ENCODE measurements around the gene MYLK. TPM values are rescaled to one million over a fixed set of nuclear protein-coding genes. Genes with fewer than 3 reads are reported as not detected.

The MYLK gene
- polyA plus RNA-seq, 1 donor: 296 TPM

GRCh38 chr3:123789760-123790159 lies 94.4 kb downstream of the MYLK start:
- WGBS (ENCODE audit: insufficient coverage, low lambda C conversion rate): no CpG with 5 or more reads among the region's 5 CpGs
- Histone ChIP-seq H3K4me3 (ENCODE audit: low read length) (no peak overlapping the region), H3K4me1 (ENCODE audit: control insufficient read depth, insufficient read depth, low read length) (no peaks in the 10 kb centered on the region), H3K27ac (ENCODE audit: low read length) (no peak overlapping the region), H3K9me3 (ENCODE audit: control insufficient read depth, low read depth, low read length) (no peaks in the 10 kb centered on the region), H3K36me3 (ENCODE audit: control insufficient read depth, insufficient read depth, low read length) (no peaks in the 10 kb centered on the region), H3K27me3 (ENCODE audit: control insufficient read depth, insufficient read depth, low read length) (peaks cover 46% of the 10 kb centered on the region)
- no peak for DNase-seq

- no peak overlapping the region for H3K27ac ChIP-seq (ENCODE audit: low read length)
- WGBS (ENCODE audit: insufficient coverage, low lambda C conversion rate): 60% methylated on average over 1 of the region's 9 CpGs
- H3K4me1 ChIP-seq (ENCODE audit: control insufficient read depth, insufficient read depth, low read length): peaks cover under 1% of the 10 kb centered on the region
- peaks cover 42% of the 10 kb centered on the region for H3K27me3 ChIP-seq (ENCODE audit: control insufficient read depth, insufficient read depth, low read length)
- H3K4me3 ChIP-seq (ENCODE audit: low read length): no peak overlapping the region
- DNase-seq: no peak
- H3K9me3 ChIP-seq (ENCODE audit: control insufficient read depth, low read depth, low read length): no peaks in the 10 kb centered on the region
- H3K36me3 ChIP-seq (ENCODE audit: control insufficient read depth, insufficient read depth, low read length): no peaks in the 10 kb centered on the region
These were observed 95.0 kb downstream of the MYLK start for GRCh38 chr3:123789160-123789559.

GRCh38 chr3:123788710-123789109 lies 95.4 kb downstream of the MYLK start:
- no CpG with 5 or more reads among the region's 2 CpGs for WGBS (ENCODE audit: insufficient coverage, low lambda C conversion rate)
- peaks cover 38% of the 10 kb centered on the region for H3K27me3 ChIP-seq (ENCODE audit: control insufficient read depth, insufficient read depth, low read length)
- H3K36me3 ChIP-seq (ENCODE audit: control insufficient read depth, insufficient read depth, low read length): no peaks in the 10 kb centered on the region
- no peaks in the 10 kb centered on the region for H3K9me3 ChIP-seq (ENCODE audit: control insufficient read depth, low read depth, low read length)
- no peak for DNase-seq
- no peak overlapping the region for H3K4me3 ChIP-seq (ENCODE audit: low read length)
- peaks cover 5% of the 10 kb centered on the region for H3K4me1 ChIP-seq (ENCODE audit: control insufficient read depth, insufficient read depth, low read length)
- no peak overlapping the region for H3K27ac ChIP-seq (ENCODE audit: low read length)

GRCh38 chr3:123787133-123787532 lies 97.0 kb downstream of the MYLK start:
- no peak for DNase-seq
- H3K36me3 ChIP-seq (ENCODE audit: control insufficient read depth, insufficient read depth, low read length): no peaks in the 10 kb centered on the region
- H3K4me3 ChIP-seq (ENCODE audit: low read length): no peak overlapping the region
- no peaks in the 10 kb centered on the region for H3K9me3 ChIP-seq (ENCODE audit: control insufficient read depth, low read depth, low read length)
- no peak overlapping the region for H3K27ac ChIP-seq (ENCODE audit: low read length)
- no CpG with 5 or more reads among the region's 5 CpGs for WGBS (ENCODE audit: insufficient coverage, low lambda C conversion rate)
- peaks cover 18% of the 10 kb centered on the region for H3K4me1 ChIP-seq (ENCODE audit: control insufficient read depth, insufficient read depth, low read length)
- peaks cover 27% of the 10 kb centered on the region for H3K27me3 ChIP-seq (ENCODE audit: control insufficient read depth, insufficient read depth, low read length)

GRCh38 chr3:123785602-123786001 lies 98.5 kb downstream of the MYLK start:
- no CpG with 5 or more reads among the region's 3 CpGs for WGBS (ENCODE audit: insufficient coverage, low lambda C conversion rate)
- H3K9me3 ChIP-seq (ENCODE audit: control insufficient read depth, low read depth, low read length): no peaks in the 10 kb centered on the region
- no peaks in the 10 kb centered on the region for H3K36me3 ChIP-seq (ENCODE audit: control insufficient read depth, insufficient read depth, low read length)
- DNase-seq: no peak
- H3K27me3 ChIP-seq (ENCODE audit: control insufficient read depth, insufficient read depth, low read length): peaks cover 16% of the 10 kb centered on the region
- no peak overlapping the region for H3K27ac ChIP-seq (ENCODE audit: low read length)
- peaks cover 18% of the 10 kb centered on the region for H3K4me1 ChIP-seq (ENCODE audit: control insufficient read depth, insufficient read depth, low read length)
- H3K4me3 ChIP-seq (ENCODE audit: low read length): no peak overlapping the region

- peak; percentile 33 to 45 for DNase-seq
- Histone ChIP-seq H3K27ac (ENCODE audit: low read length) (peak overlapping the region; percentile 42), H3K4me1 (ENCODE audit: control insufficient read depth, insufficient read depth, low read length) (peaks cover 18% of the 10 kb centered on the region), H3K9me3 (ENCODE audit: control insufficient read depth, low read depth, low read length) (no peaks in the 10 kb centered on the region), H3K4me3 (ENCODE audit: low read length) (no peak overlapping the region), H3K27me3 (ENCODE audit: control insufficient read depth, insufficient read depth, low read length) (peaks cover 5% of the 10 kb centered on the region), H3K36me3 (ENCODE audit: control insufficient read depth, insufficient read depth, low read length) (no peaks in the 10 kb centered on the region)
- WGBS (ENCODE audit: insufficient coverage, low lambda C conversion rate): no CpG with 5 or more reads among the region's 4 CpGs
These were observed 100.3 kb downstream of the MYLK start for GRCh38 chr3:123783811-123784210.

GRCh38 chr3:123783050-123783689 lies 101.0 kb downstream of the MYLK start:
- Histone ChIP-seq H3K27ac (ENCODE audit: low read length) (peak overlapping the region; percentile 51), H3K27me3 (ENCODE audit: control insufficient read depth, insufficient read depth, low read length) (peaks cover 5% of the 10 kb centered on the region), H3K4me3 (ENCODE audit: low read length) (no peak overlapping the region), H3K36me3 (ENCODE audit: control insufficient read depth, insufficient read depth, low read length) (no peaks in the 10 kb centered on the region), H3K9me3 (ENCODE audit: control insufficient read depth, low read depth, low read length) (no peaks in the 10 kb centered on the region), H3K4me1 (ENCODE audit: control insufficient read depth, insufficient read depth, low read length) (peaks cover 18% of the 10 kb centered on the region)
- peak; percentile 32 to 76 for DNase-seq
- WGBS (ENCODE audit: insufficient coverage, low lambda C conversion rate): no CpG with 5 or more reads among the region's 1 CpG

GRCh38 chr3:123782488-123782887 lies 101.6 kb downstream of the MYLK start:
- H3K4me3 ChIP-seq (ENCODE audit: low read length): no peak overlapping the region
- DNase-seq: no peak
- H3K4me1 ChIP-seq (ENCODE audit: control insufficient read depth, insufficient read depth, low read length): peaks cover 18% of the 10 kb centered on the region
- H3K9me3 ChIP-seq (ENCODE audit: control insufficient read depth, low read depth, low read length): no peaks in the 10 kb centered on the region
- H3K27ac ChIP-seq (ENCODE audit: low read length): no peak overlapping the region
- WGBS (ENCODE audit: insufficient coverage, low lambda C conversion rate): 62% methylated on average over 2 of the region's 4 CpGs
- no peaks in the 10 kb centered on the region for H3K36me3 ChIP-seq (ENCODE audit: control insufficient read depth, insufficient read depth, low read length)
- H3K27me3 ChIP-seq (ENCODE audit: control insufficient read depth, insufficient read depth, low read length): peaks cover under 1% of the 10 kb centered on the region

GRCh38 chr3:123781571-123782275 lies 102.4 kb downstream of the MYLK start:
- no peak for DNase-seq
- Histone ChIP-seq H3K4me1 (ENCODE audit: control insufficient read depth, insufficient read depth, low read length) (peaks cover 18% of the 10 kb centered on the region), H3K36me3 (ENCODE audit: control insufficient read depth, insufficient read depth, low read length) (no peaks in the 10 kb centered on the region), H3K27ac (ENCODE audit: low read length) (no peak overlapping the region), H3K9me3 (ENCODE audit: control insufficient read depth, low read depth, low read length) (no peaks in the 10 kb centered on the region), H3K27me3 (ENCODE audit: control insufficient read depth, insufficient read depth, low read length) (no peaks in the 10 kb centered on the region), H3K4me3 (ENCODE audit: low read length) (no peak overlapping the region)
- 100% methylated on average over 1 of the region's 6 CpGs for WGBS (ENCODE audit: insufficient coverage, low lambda C conversion rate)

- Histone ChIP-seq H3K4me3 (ENCODE audit: low read length) (no peak overlapping the region), H3K27me3 (ENCODE audit: control insufficient read depth, insufficient read depth, low read length) (no peaks in the 10 kb centered on the region), H3K4me1 (ENCODE audit: control insufficient read depth, insufficient read depth, low read length) (peaks cover 18% of the 10 kb centered on the region), H3K36me3 (ENCODE audit: control insufficient read depth, insufficient read depth, low read length) (no peaks in the 10 kb centered on the region), H3K9me3 (ENCODE audit: control insufficient read depth, low read depth, low read length) (no peaks in the 10 kb centered on the region), H3K27ac (ENCODE audit: low read length) (no peak overlapping the region)
- WGBS (ENCODE audit: insufficient coverage, low lambda C conversion rate): 100% methylated on average over 1 of the region's 2 CpGs
- no peak for DNase-seq
These were observed 103.0 kb downstream of the MYLK start for GRCh38 chr3:123781138-123781537.

- Histone ChIP-seq H3K36me3 (ENCODE audit: control insufficient read depth, insufficient read depth, low read length) (no peaks in the 10 kb centered on the region), H3K9me3 (ENCODE audit: control insufficient read depth, low read depth, low read length) (no peaks in the 10 kb centered on the region), H3K4me3 (ENCODE audit: low read length) (no peak overlapping the region), H3K27ac (ENCODE audit: low read length) (no peak overlapping the region), H3K27me3 (ENCODE audit: control insufficient read depth, insufficient read depth, low read length) (no peaks in the 10 kb centered on the region), H3K4me1 (ENCODE audit: control insufficient read depth, insufficient read depth, low read length) (peaks cover 18% of the 10 kb centered on the region)
- 100% methylated on average over 1 of the region's 6 CpGs for WGBS (ENCODE audit: insufficient coverage, low lambda C conversion rate)
- DNase-seq: no peak
These were observed 103.5 kb downstream of the MYLK start for GRCh38 chr3:123780656-123781055.
